Measurements from ENCODE around the gene TRIM14.
"Not testable (repeated sequence)": the region's sequence is repeated elsewhere in the genome, so short reads cannot be mapped to it uniquely, and the experiment has no call there.

The TRIM14 gene

GRCh38 chr9:98104445-98104881, 14.6 kb downstream of the TRIM14 start:
- no peak for DNase-seq

- no peak for DNase-seq
These were observed 17.2 kb downstream of the TRIM14 start for GRCh38 chr9:98101868-98102273.

- DNase-seq: no peak
These were observed 17.6 kb downstream of the TRIM14 start for GRCh38 chr9:98101416-98101815.

- no peak for DNase-seq
These were observed 18.6 kb downstream of the TRIM14 start for GRCh38 chr9:98100456-98100855.

- DNase-seq: no peak
These were observed 19.1 kb downstream of the TRIM14 start for GRCh38 chr9:98099898-98100297.

- DNase-seq: no peak
These were observed 19.7 kb downstream of the TRIM14 start for GRCh38 chr9:98099346-98099745.

- DNase-seq: no peak
These were observed 21.2 kb downstream of the TRIM14 start for GRCh38 chr9:98097836-98098235.

- no peak for DNase-seq
These were observed 22.9 kb downstream of the TRIM14 start for GRCh38 chr9:98096091-98096490.

GRCh38 chr9:98095401-98095800, 23.6 kb downstream of the TRIM14 start:
- DNase-seq: no peak

GRCh38 chr9:98094851-98095250, 24.2 kb downstream of the TRIM14 start:
- no peak for DNase-seq

- DNase-seq: no peak
These were observed 24.7 kb downstream of the TRIM14 start for GRCh38 chr9:98094316-98094715.

GRCh38 chr9:98092613-98092931, 26.4 kb downstream of the TRIM14 start:
- no peak for DNase-seq

- no peak for DNase-seq
These were observed 27.0 kb downstream of the TRIM14 start for GRCh38 chr9:98091735-98092612.

- not testable (repeated sequence) for DNase-seq
These were observed 28.3 kb downstream of the TRIM14 start for GRCh38 chr9:98090674-98091073.

- peak; percentile 87 for DNase-seq
These were observed 31.3 kb downstream of the TRIM14 start for GRCh38 chr9:98087420-98088354.

- no peak for DNase-seq
These were observed 32.6 kb downstream of the TRIM14 start for GRCh38 chr9:98086461-98086860.

GRCh38 chr9:98085944-98086343, 33.1 kb downstream of the TRIM14 start:
- DNase-seq: no peak

- DNase-seq: no peak
These were observed 34.0 kb downstream of the TRIM14 start for GRCh38 chr9:98085058-98085457.

GRCh38 chr9:98084396-98084795, 34.6 kb downstream of the TRIM14 start:
- DNase-seq: no peak

- DNase-seq: no peak
These were observed 35.3 kb downstream of the TRIM14 start for GRCh38 chr9:98083566-98084183.

GRCh38 chr9:98083061-98083501, 35.9 kb downstream of the TRIM14 start:
- no peak for DNase-seq

- peak; percentile 76 for DNase-seq
These were observed 37.4 kb downstream of the TRIM14 start for GRCh38 chr9:98081477-98082219.

- no peak for DNase-seq
These were observed 38.2 kb downstream of the TRIM14 start for GRCh38 chr9:98080780-98081179.
